Stimulated activated CD8-positive, alpha-beta memory T cell treated with anti-CD3 and anti-CD28 coated beads, Interleukin-15, amount 100 ng/mL, for 1 hour (primary cell): ENCODE results near the gene CADPS.

Source experiments
- DNase-seq: peaks from one replicate; pipeline ENCODE4 v3.0.0-alpha.2; 2020; ENCODE audit warnings: low read depth

Gene CADPS

DNA sequence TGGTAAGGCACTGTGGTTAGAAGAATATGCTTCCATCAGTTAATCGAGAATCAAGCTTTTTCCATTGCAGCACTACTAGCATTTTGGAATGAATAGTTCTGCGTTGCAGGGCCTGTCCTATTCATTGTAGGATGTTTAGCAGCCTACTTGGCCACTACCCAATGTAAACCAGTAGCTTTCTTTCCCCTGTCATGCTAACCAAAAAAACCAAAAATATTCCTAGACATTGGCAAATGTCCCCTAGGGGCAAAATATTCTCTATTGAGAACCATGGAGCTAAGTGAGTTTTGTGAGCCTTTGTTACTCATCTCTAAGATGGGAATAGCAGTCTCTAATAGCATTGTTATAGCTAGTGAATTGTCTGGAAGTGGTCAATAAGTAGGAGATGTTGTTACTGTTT is 187.2 kb downstream of the CADPS start:
- DNase-seq: no peak

DNA sequence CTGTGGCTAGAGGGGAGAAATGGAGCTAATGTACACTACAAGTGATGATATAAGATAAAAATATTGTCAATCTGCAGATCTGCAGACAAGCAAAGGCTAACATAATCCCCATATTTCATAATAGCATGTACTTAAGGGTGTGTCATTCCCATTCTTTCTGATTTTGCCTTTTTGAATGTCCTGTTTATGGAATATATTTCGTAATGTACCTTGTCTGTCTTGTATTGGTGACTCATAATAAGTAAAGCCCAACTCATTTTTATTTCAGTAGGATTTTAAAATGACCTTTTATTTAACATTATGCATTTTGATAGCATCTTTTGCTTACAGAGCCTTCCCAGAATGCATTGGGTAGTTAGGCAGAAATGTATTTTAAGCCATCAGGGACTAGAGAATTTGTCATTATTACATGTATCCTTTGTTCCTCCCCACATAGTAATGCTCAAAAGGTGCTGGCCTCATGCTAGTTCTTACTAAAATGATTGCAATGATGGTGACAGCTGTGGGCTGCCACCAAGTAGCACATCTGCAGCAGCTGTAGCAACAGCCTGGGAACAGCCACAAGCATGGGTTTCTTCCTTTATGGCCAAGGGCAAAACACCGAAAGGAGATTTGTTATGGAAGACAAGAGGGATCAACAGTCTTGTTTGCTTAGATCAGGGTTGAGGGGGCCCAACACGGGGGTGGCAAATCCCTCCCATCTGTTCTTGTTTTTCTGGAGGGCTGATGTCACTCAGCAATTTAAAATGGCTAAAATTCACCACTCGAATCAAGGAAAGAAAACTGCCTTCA is 188.5 kb downstream of the CADPS start:
- DNase-seq: no peak

DNA sequence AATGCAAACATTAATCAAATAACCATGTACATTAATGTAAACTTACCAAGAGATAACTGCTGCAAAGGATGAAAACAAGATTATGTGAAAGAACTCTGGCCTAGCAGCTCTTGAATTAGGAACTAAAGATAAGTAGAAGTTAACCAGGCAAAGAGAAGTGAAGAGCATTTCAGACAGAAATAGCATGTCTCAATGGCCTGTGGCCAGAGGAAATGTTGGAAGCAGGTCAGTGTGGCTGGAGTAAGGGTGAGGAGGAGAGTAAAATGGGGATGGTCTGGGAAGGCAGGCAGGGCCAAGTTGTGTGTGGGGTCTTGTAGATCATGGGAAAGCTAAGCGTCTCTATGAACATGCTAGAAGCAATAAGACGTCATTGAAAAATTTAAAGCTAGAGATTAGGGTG is 192.4 kb downstream of the CADPS start:
- DNase-seq: no peak

DNA sequence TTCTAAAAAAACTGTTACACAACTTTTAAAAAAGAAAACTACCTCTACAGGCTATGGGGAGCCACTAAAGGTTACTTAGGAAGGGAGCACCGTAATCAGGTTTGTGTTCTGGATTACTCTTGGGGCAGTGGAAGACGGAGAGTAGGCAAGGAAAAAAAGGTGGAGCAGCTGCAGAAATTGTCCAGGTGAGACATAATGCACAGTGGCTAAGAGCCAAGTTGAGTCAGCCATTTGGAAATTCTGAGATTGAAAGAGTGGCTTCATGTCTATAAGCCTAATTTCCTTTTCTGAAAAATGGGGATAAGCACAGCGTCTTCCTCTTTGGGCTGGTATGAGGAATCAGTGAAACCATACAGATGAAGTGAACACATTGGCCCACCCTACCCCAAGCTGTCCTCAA is 195.2 kb downstream of the CADPS start:
- DNase-seq: no peak

- no peak for DNase-seq
These were observed 196.4 kb downstream of the CADPS start for GRCh38 chr3:62678841-62679240.

GRCh38 chr3:62677926-62678325 is 197.3 kb downstream of the CADPS start:
- no peak for DNase-seq

- DNase-seq: no peak
These were observed 198.4 kb downstream of the CADPS start for GRCh38 chr3:62676689-62677271.

DNA sequence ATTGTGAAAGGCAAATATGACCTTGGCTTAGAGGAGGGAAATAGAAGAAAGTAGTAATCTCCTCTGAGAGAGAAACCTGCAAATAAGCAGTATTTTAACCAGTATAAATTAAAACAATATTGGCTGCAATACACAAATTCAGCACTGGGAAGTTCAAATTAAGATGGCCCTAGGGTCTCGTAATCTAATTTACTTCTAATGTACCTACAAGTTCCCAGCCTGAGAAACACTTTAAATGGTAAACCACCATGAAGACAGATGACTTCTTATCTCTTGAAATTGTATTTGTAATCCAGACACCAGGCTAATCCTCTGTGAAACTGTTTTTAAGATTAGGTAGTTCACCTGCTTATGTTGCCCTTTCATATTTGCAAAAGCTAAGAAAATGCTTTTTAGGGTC is 199.7 kb downstream of the CADPS start:
- no peak for DNase-seq

GRCh38 chr3:62672988-62673313 is 202.3 kb downstream of the CADPS start:
- DNase-seq: no peak

DNA sequence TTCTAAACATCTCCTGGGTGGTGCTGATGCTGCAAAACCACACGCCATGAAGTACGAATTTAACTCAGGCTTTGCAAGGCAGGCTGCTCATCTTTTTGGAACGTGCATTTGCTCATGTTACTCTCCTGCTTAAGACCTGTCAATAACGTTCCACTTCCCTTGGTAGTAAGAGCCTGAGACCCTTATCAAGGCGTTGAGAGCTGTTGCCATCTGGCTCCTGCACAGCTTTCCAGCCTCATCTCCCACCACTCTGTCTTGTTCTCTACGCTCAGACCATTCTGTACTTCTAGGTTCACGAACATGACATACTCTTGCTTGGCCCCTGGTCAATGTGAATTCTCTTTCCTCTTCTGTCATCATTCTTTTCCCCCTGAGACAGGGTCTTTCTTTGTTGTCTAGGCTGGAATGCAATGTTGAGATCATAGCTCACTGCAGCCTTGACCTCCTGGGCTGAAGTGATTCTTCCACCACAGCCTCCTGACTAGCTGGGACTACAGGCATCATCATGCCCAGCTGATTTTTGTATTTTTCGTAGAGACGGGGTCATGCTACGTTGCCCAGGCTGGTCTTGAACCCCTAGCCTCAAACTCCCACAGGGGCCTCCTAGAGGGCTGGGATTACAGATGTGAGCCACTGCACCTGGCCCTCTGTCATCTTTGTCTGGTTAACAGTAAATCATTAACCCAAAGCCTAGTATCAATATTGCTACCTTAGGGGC is 202.8 kb downstream of the CADPS start:
- DNase-seq: no peak

GRCh38 chr3:62670351-62670750 is 204.9 kb downstream of the CADPS start:
- no peak for DNase-seq

- DNase-seq: no peak
These were observed 206.1 kb downstream of the CADPS start for GRCh38 chr3:62669161-62669560.

- DNase-seq: no peak
These were observed 207.5 kb downstream of the CADPS start for GRCh38 chr3:62667714-62668113.

DNA sequence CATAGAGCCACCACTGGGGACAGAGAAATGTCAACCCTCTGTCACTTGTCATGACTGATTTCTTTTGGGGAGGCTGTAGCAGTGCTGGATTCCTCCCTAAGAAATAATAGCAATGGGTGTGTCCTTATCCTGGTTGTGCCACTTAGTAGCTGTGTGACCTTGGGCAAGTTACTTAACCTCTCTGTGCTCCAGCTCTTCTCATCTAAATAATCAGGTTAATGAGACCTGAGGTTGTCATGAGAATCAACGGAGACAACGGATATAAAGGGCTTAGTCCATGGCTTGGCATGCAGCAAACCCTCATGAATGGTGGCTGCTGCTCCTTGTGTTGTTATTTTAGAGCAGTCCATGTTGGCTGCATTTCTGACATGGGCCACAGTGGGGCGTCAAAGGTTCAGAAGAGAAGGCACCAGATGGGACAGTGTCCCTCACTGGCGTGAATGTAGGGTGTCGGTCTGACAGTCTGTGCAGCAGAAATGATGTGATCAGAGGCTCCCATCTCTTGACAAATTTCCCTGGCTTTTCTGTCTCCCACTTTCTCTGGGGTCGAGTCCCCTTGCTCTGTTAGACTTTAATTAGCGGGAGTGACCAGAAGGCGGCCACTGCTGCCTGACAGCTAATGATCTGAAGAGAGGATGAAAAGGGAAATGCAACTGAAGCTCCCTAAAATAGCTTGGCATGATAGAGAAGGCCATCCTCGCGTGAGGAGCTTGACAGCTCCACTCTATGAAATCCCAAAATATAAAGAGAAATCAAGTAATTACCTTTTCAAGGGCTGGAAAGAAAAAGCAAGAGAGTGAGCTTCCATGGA is 209.4 kb downstream of the CADPS start:
- no peak for DNase-seq

DNA sequence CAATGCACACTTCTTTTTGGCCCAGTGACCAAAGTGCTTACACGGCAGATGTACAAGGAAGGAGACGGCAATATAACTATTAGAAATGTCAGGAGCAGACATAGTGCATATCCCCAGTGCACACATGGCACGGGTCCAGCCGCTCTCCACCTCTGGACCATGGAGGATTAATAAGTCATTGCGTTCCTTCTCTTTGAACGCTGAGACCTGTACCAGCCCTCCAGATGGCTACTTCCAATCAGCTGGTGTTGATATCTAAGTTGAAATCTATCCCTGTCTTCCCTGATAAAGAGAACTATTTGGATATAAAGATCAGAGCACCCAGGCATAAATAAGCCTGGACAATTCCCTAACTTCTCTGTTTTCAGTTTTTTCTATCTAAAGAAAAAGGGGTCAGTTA is 212.5 kb downstream of the CADPS start:
- DNase-seq: no peak

DNA sequence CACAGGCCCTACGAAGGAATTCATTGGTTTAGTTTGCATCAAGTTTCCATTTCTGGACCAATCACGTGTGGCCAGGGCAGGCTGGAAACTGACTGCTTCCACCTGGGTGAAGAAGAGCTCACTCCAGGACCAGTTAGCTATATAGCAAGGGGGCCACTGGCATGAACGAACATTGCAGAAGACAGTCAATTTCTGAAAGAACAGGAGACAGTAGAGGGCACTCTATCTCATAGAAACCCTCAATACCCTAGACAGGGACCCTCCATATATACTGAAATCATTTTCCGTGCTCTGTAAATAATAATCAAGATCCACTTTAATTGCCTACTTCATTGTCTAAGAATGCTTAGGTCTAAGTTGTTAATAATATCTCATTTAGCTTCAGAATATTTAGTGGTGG is 215.6 kb downstream of the CADPS start:
- DNase-seq: no peak

DNA sequence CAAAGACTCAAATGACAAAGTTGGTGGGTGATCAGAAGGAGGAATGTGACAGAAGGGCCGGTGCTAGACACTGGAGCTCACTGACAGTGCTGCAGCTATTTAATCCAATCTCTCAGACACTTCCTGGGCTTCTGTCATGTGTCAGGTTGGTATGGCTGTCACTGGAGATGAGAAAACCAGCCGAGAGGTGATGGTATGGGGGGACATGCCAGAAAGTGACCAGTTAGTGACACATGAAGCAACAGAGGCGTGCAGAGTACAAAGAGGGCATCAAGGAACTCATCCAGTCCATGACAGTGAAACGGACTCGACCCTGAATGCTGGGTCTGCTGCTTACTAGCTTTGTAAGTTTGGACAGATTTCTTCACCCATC is 219.5 kb downstream of the CADPS start:
- no peak for DNase-seq

GRCh38 chr3:62655056-62655690 is 220.0 kb downstream of the CADPS start:
- no peak for DNase-seq

- no peak for DNase-seq
These were observed 221.4 kb downstream of the CADPS start for GRCh38 chr3:62653796-62654195.

DNA sequence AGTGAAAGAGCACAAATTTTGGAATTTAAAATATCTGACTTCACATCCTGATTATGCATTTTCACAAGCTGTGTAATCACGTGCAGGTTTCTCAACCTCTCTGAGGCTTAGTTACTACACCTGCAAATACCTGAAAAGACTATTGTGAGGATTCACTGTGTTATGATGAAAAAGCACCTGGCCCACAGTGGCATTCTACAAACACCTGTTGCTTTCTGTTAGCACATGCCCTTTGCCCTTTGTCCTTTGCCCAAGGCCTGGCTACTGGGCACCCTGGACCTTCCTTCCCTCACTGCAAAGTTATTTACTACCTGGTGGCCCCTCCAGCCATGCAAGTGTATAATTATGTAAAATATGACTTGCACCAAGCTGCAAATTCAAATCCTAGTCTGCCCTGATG is 227.5 kb downstream of the CADPS start:
- DNase-seq: no peak

- no peak for DNase-seq
These were observed 230.7 kb downstream of the CADPS start for GRCh38 chr3:62644493-62644892.

DNA sequence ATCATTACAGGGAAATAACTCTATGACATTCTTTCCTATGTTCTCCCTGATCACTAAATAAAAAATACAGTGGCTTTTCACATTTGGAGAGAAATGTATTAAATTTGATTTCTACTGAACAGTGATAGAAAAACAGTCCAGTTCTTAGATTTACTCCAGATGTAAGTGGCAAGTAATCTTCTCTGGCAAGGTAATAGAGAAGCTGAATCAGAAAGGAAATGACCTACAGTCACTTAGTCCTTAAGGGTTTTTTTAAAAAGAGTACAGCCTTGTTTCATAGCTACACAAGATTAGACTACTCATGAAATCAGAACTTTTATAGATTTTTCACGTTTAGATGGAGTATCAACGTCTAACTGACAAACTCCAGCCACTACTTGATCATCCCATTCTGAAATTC is 236.9 kb downstream of the CADPS start:
- no peak for DNase-seq
